NAMALWA (cell line): Measurements from ENCODE around the gene S100A8.

ENCODE experiments used
- DNase-seq: peaks from one replicate; pipeline ENCODE4 v3.0.0-alpha.2; 2015; ENCODE audit warnings: low spot score

Gene S100A8

DNA sequence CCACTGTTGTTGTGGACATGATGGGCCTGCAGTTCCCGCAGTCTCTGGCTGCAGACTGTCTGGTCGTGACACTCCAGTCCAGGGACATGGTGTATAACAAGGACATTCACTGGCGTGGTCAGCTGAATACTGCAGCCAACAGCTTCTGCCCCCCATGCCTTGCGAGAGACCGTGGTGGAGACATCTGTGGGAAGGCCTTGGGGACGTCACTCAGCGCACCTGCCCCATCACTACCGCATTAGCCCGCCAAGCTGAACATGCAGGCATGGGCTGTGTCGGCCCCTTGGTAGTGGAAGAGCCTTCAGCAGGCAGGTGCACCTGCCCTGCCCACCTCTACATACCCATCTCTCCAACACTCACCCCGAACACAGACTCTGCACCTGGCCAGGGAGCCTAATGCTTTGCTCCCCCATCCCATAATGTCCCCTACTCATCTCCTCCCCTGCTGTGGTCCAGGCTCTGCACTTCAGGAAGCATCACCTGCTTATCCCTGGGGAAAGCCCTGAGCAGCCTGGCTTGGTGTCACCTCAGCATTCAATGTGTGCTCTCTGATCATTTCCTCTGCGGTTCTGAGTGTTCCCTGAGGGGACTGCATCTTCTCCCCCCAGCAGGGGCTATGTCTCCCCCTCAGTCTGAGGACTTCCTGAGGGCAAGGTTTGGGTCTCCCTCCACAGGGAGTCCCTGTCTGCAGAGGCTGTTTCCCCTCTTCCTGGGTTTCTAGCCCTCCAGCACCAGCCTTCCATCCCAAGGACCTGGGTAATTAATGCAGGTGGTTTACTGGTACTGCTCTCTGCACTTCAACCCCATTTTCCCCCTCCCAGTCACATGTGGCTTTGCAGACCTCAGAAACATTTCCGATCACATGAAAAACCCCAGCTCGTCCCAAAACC lies 45.4 kb downstream of the S100A8 start:
- DNase-seq, result no peak

- no peak for DNase-seq
Observed at GRCh38 chr1:153344718-153345025, 46.2 kb downstream of the S100A8 start.

DNA sequence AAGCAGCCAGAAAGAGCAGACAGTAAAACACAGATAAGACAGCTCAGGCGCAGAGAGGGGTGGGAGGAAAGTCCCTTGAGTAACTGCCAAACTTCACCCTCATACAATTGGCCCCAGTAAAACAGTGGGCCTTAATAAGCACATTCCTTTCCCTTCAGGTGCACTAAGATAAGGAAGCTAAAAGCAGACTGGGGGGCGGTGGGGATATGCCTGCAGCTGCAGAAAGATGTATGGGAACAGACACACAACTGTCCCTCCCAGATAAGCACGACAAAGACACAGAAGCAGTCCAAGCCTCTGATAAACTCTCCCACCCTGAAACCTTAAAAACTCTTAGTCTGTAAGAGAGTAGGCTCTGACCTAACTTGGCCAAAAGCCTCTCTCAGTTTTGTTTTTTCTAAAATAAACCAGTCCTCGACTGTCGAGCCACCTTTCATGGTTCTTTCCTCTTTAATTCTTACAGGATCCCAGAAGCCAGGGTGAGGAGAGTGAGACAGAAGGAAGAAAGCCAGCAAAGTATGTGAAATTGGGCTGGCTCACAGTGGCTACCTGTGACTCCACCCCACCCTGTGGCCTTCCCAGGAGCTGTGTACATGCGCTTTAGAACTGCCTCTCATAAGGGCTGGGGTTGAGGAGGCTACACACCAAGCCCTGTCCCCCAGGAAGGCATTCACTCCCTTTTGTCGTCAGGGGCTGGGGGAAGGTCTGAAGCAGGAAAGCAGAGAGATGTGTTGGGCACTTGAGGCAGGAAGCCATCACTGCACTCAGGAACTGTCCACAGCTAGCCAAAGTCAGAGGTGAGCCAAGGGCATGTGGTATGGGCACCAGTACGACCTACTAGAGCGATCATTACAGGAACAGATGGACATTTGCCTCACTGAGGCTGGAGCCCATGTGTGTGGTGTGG lies 46.8 kb downstream of the S100A8 start:
- DNase-seq, result no peak

DNA sequence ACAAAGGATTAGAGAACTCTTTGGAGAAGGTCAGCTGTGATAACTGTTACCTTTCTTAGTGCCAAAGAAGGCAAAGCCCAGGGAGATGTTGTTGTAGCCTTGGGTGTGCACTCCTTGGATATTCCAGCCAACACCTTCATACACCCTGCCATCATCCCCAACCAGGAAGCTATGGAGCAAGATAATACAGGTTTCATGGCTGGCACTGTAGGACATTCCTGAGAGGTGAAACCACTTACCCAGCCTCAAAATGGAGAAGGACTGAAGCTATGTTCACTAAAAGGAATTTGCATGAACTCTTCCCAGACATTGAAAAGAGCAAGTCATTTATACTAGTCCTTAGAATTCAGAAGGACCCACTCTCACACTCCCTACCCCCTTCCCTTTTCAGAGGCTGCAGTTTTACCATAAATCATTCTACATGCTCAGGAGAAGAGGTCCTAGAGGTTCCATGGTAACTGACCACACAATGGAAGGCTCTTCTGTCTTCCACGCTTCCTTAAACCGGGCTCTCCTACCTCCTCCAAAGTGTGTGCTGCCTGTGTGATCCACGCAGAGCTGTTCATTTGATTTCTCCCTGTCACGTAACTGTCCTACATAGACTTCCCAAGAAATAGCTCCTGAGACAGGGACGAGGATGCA lies 47.7 kb downstream of the S100A8 start:
- DNase-seq, result no peak

DNA sequence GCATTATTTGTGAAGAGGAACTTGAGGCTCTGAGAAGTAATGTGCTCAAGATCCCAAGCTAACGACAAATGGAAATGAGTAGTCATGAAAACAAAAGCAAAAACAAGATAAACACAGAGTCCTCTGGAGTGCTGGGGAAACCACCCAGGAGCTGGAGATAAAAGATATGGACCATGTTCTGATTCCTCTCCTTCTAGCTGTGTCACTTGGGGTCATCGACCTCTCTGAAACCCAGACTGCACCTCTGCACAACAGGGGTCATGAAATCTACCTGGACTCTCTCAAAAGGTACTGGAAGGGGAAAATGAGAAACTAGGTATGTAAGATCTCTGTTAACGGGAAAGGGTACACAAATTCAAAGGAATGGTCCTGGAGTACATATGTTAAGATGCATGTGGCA lies 48.7 kb downstream of the S100A8 start:
- DNase-seq, result no peak

GRCh38 chr1:153341431-153341934 lies 49.4 kb downstream of the S100A8 start:
- DNase-seq, result no peak

- DNase-seq, result no peak
Observed at GRCh38 chr1:153340356-153340755, 50.5 kb downstream of the S100A8 start.
